Measurements from ENCODE around the gene SNU13.

Gene SNU13

GRCh38 chr22:41650229-41650628, 38.4 kb downstream of the SNU13 start:
- no peaks in the 10 kb centered on the region for H3K4me1 ChIP-seq (ENCODE audit: control extremely low read depth in 1 of 4, control insufficient read depth in 4 of 4, insufficient read depth in 4 of 4, low read length in 3 of 4)
- H3K36me3 ChIP-seq (ENCODE audit: control insufficient read depth in 4 of 4, insufficient read depth in 4 of 4, low read length in 3 of 4): peaks cover 19 to 84% (median 67%) of the 10 kb centered on the region in 4 experiments
- ChIA-PET POLR2A (no interaction called here), CTCF (interaction anchor here (1.6 kb wide), 1 partner anchor 16 kb away, joined by 4 read pairs; no protein-coding TSS in a partner anchor)
- no peaks in the 10 kb centered on the region for H3K9me3 ChIP-seq (ENCODE audit: control extremely low read depth in 1 of 5, control insufficient read depth in 4 of 5, insufficient read depth in 2 of 5, low read depth in 1 of 5, low read length in 4 of 5)
- H3K4me3 ChIP-seq (ENCODE audit: control insufficient read depth in 1 of 7, extremely low read depth in 1 of 7, insufficient read depth in 4 of 7, low read depth in 2 of 7, low read length in 6 of 7): no peak overlapping the region
- 100% methylated on average over 1 of the region's 1 CpG for WGBS (ENCODE audit: insufficient coverage)
- no peaks in the 10 kb centered on the region for H3K27me3 ChIP-seq (replicated peaks in 2 of 5; ENCODE audit: control insufficient read depth in 4 of 5, insufficient read depth in 5 of 5, low read length in 4 of 5)
- DNase-seq: no peak
- H3K27ac ChIP-seq (ENCODE audit: insufficient read depth in 1 of 2, low read depth in 1 of 2, low read length in 2 of 2, poor library complexity in 1 of 2, severe bottlenecking in 2 of 2): no peak overlapping the region

GRCh38 chr22:41648432-41648831, 40.2 kb downstream of the SNU13 start:
- Histone ChIP-seq H3K27ac (ENCODE audit: insufficient read depth in 1 of 2, low read depth in 1 of 2, low read length in 2 of 2, poor library complexity in 1 of 2, severe bottlenecking in 2 of 2) (no peak overlapping the region), H3K4me1 (ENCODE audit: control extremely low read depth in 1 of 4, control insufficient read depth in 4 of 4, insufficient read depth in 4 of 4, low read length in 3 of 4) (no peaks in the 10 kb centered on the region), H3K36me3 (ENCODE audit: control insufficient read depth in 4 of 4, insufficient read depth in 4 of 4, low read length in 3 of 4) (peaks cover 19 to 78% (median 59%) of the 10 kb centered on the region in 4 experiments), H3K27me3 (replicated peaks in 2 of 5; ENCODE audit: control insufficient read depth in 4 of 5, insufficient read depth in 5 of 5, low read length in 4 of 5) (no peaks in the 10 kb centered on the region), H3K9me3 (ENCODE audit: control extremely low read depth in 1 of 5, control insufficient read depth in 4 of 5, insufficient read depth in 2 of 5, low read depth in 1 of 5, low read length in 4 of 5) (no peaks in the 10 kb centered on the region), H3K4me3 (ENCODE audit: control insufficient read depth in 1 of 7, extremely low read depth in 1 of 7, insufficient read depth in 4 of 7, low read depth in 2 of 7, low read length in 6 of 7) (no peak overlapping the region)
- POLR2A ChIA-PET: interaction anchor here (0.5 kb wide), 1 partner anchor 442 kb away, joined by 6 read pairs; no protein-coding TSS in a partner anchor
- CTCF ChIA-PET: no interaction called here
- DNase-seq: no peak
- no CpG with 5 or more reads among the region's 1 CpG for WGBS (ENCODE audit: insufficient coverage)

- Histone ChIP-seq H3K36me3 (ENCODE audit: control insufficient read depth in 4 of 4, insufficient read depth in 4 of 4, low read length in 3 of 4) (peaks cover 17 to 77% (median 59%) of the 10 kb centered on the region in 4 experiments), H3K9me3 (ENCODE audit: control extremely low read depth in 1 of 5, control insufficient read depth in 4 of 5, insufficient read depth in 2 of 5, low read depth in 1 of 5, low read length in 4 of 5) (no peaks in the 10 kb centered on the region), H3K4me1 (ENCODE audit: control extremely low read depth in 1 of 4, control insufficient read depth in 4 of 4, insufficient read depth in 4 of 4, low read length in 3 of 4) (no peaks in the 10 kb centered on the region), H3K27ac (ENCODE audit: insufficient read depth in 1 of 2, low read depth in 1 of 2, low read length in 2 of 2, poor library complexity in 1 of 2, severe bottlenecking in 2 of 2) (no peak overlapping the region), H3K4me3 (ENCODE audit: control insufficient read depth in 1 of 7, extremely low read depth in 1 of 7, insufficient read depth in 4 of 7, low read depth in 2 of 7, low read length in 6 of 7) (no peak overlapping the region), H3K27me3 (replicated peaks in 2 of 5; ENCODE audit: control insufficient read depth in 4 of 5, insufficient read depth in 5 of 5, low read length in 4 of 5) (no peaks in the 10 kb centered on the region)
- CTCF ChIA-PET: no interaction called here
- DNase-seq: no peak
- no CpG with 5 or more reads among the region's 3 CpGs for WGBS (ENCODE audit: insufficient coverage)
- POLR2A ChIA-PET: no interaction called here
These were observed 40.9 kb downstream of the SNU13 start for GRCh38 chr22:41647771-41648170.

GRCh38 chr22:41642331-41643110, 46.1 kb downstream of the SNU13 start:
- CTCF ChIA-PET: interaction anchor here (1.4 kb wide), 1 partner anchor 24 kb away, joined by 4 read pairs; no protein-coding TSS in a partner anchor
- no peaks in the 10 kb centered on the region for H3K27me3 ChIP-seq (replicated peaks in 2 of 5; ENCODE audit: control insufficient read depth in 4 of 5, insufficient read depth in 5 of 5, low read length in 4 of 5)
- no peak overlapping the region for H3K4me3 ChIP-seq (ENCODE audit: control insufficient read depth in 1 of 7, extremely low read depth in 1 of 7, insufficient read depth in 4 of 7, low read depth in 2 of 7, low read length in 6 of 7)
- H3K9me3 ChIP-seq (ENCODE audit: control extremely low read depth in 1 of 5, control insufficient read depth in 4 of 5, insufficient read depth in 2 of 5, low read depth in 1 of 5, low read length in 4 of 5): no peaks in the 10 kb centered on the region
- H3K36me3 ChIP-seq (ENCODE audit: control insufficient read depth in 4 of 4, insufficient read depth in 4 of 4, low read length in 3 of 4): peaks cover 22 to 81% (median 61%) of the 10 kb centered on the region in 4 experiments
- no peak overlapping the region for H3K27ac ChIP-seq (ENCODE audit: insufficient read depth in 1 of 2, low read depth in 1 of 2, low read length in 2 of 2, poor library complexity in 1 of 2, severe bottlenecking in 2 of 2)
- no peak for DNase-seq
- POLR2A ChIA-PET: no interaction called here
- 100% methylated on average over 2 of the region's 6 CpGs for WGBS (ENCODE audit: insufficient coverage)
- no peaks in the 10 kb centered on the region for H3K4me1 ChIP-seq (ENCODE audit: control extremely low read depth in 1 of 4, control insufficient read depth in 4 of 4, insufficient read depth in 4 of 4, low read length in 3 of 4)

GRCh38 chr22:41641854-41642253, 46.8 kb downstream of the SNU13 start:
- no peaks in the 10 kb centered on the region for H3K4me1 ChIP-seq (ENCODE audit: control extremely low read depth in 1 of 4, control insufficient read depth in 4 of 4, insufficient read depth in 4 of 4, low read length in 3 of 4)
- CTCF ChIA-PET: no interaction called here

GRCh38 chr22:41638748-41639147, 49.9 kb downstream of the SNU13 start:
- H3K36me3 ChIP-seq (ENCODE audit: control insufficient read depth in 4 of 4, insufficient read depth in 4 of 4, low read length in 3 of 4): peaks cover 30 to 87% (median 71%) of the 10 kb centered on the region in 4 experiments
- CTCF ChIA-PET: interaction anchor here (1.1 to 1.4 kb wide), 2 partner anchors 28 to 35 kb away, joined by 3 read pairs; no protein-coding TSS in a partner anchor
- POLR2A ChIA-PET: no interaction called here

More at GRCh38 chr22:41641854-41642253, 46.8 kb downstream of the SNU13 start:
- POLR2A ChIA-PET: no interaction called here
- Histone ChIP-seq H3K36me3 (ENCODE audit: control insufficient read depth in 4 of 4, insufficient read depth in 4 of 4, low read length in 3 of 4) (peaks cover 28 to 83% (median 64%) of the 10 kb centered on the region in 4 experiments), H3K27me3 (replicated peaks in 2 of 5; ENCODE audit: control insufficient read depth in 4 of 5, insufficient read depth in 5 of 5, low read length in 4 of 5) (no peaks in the 10 kb centered on the region), H3K9me3 (ENCODE audit: control extremely low read depth in 1 of 5, control insufficient read depth in 4 of 5, insufficient read depth in 2 of 5, low read depth in 1 of 5, low read length in 4 of 5) (no peaks in the 10 kb centered on the region), H3K4me3 (ENCODE audit: control insufficient read depth in 1 of 7, extremely low read depth in 1 of 7, insufficient read depth in 4 of 7, low read depth in 2 of 7, low read length in 6 of 7) (no peak overlapping the region), H3K27ac (ENCODE audit: insufficient read depth in 1 of 2, low read depth in 1 of 2, low read length in 2 of 2, poor library complexity in 1 of 2, severe bottlenecking in 2 of 2) (no peak overlapping the region)
- 100% methylated on average over 5 of the region's 7 CpGs for WGBS (ENCODE audit: insufficient coverage)
- no peak for DNase-seq

GRCh38 chr22:41638124-41638523, 50.5 kb downstream of the SNU13 start:
- H3K27me3 ChIP-seq (replicated peaks in 2 of 5; ENCODE audit: control insufficient read depth in 4 of 5, insufficient read depth in 5 of 5, low read length in 4 of 5): no peaks in the 10 kb centered on the region
- no peak for DNase-seq
- CTCF ChIA-PET: interaction anchor here (1.1 to 1.4 kb wide), 2 partner anchors 28 to 35 kb away, joined by 3 read pairs; no protein-coding TSS in a partner anchor
- no peaks in the 10 kb centered on the region for H3K9me3 ChIP-seq (ENCODE audit: control extremely low read depth in 1 of 5, control insufficient read depth in 4 of 5, insufficient read depth in 2 of 5, low read depth in 1 of 5, low read length in 4 of 5)
- 100% methylated on average over 2 of the region's 5 CpGs for whole genome bisulfite sequencing (ENCODE audit: insufficient coverage)
- no peak overlapping the region for H3K4me3 ChIP-seq (ENCODE audit: control insufficient read depth in 1 of 7, extremely low read depth in 1 of 7, insufficient read depth in 4 of 7, low read depth in 2 of 7, low read length in 6 of 7)
- H3K27ac ChIP-seq (ENCODE audit: insufficient read depth in 1 of 2, low read depth in 1 of 2, low read length in 2 of 2, poor library complexity in 1 of 2, severe bottlenecking in 2 of 2): no peak overlapping the region
- peaks cover 30 to 89% (median 71%) of the 10 kb centered on the region in 4 experiments for H3K36me3 ChIP-seq (ENCODE audit: control insufficient read depth in 4 of 4, insufficient read depth in 4 of 4, low read length in 3 of 4)
- POLR2A ChIA-PET: no interaction called here
- no peaks in the 10 kb centered on the region for H3K4me1 ChIP-seq (ENCODE audit: control extremely low read depth in 1 of 4, control insufficient read depth in 4 of 4, insufficient read depth in 4 of 4, low read length in 3 of 4)

More at GRCh38 chr22:41638748-41639147, 49.9 kb downstream of the SNU13 start:
- 100% methylated on average over 2 of the region's 5 CpGs for WGBS (ENCODE audit: insufficient coverage)
- Histone ChIP-seq H3K9me3 (ENCODE audit: control extremely low read depth in 1 of 5, control insufficient read depth in 4 of 5, insufficient read depth in 2 of 5, low read depth in 1 of 5, low read length in 4 of 5) (no peaks in the 10 kb centered on the region), H3K4me1 (ENCODE audit: control extremely low read depth in 1 of 4, control insufficient read depth in 4 of 4, insufficient read depth in 4 of 4, low read length in 3 of 4) (no peaks in the 10 kb centered on the region), H3K27ac (ENCODE audit: insufficient read depth in 1 of 2, low read depth in 1 of 2, low read length in 2 of 2, poor library complexity in 1 of 2, severe bottlenecking in 2 of 2) (no peak overlapping the region), H3K4me3 (ENCODE audit: control insufficient read depth in 1 of 7, extremely low read depth in 1 of 7, insufficient read depth in 4 of 7, low read depth in 2 of 7, low read length in 6 of 7) (no peak overlapping the region), H3K27me3 (replicated peaks in 2 of 5; ENCODE audit: control insufficient read depth in 4 of 5, insufficient read depth in 5 of 5, low read length in 4 of 5) (no peaks in the 10 kb centered on the region)
- DNase-seq: no peak

All from common myeloid progenitor, CD34-positive (primary cell).